Skeletal muscle tissue (tissue), 4 donors: ENCODE results near the gene COL17A1. TPM values are rescaled to one million over a fixed set of nuclear protein-coding genes. Genes with fewer than 3 reads are reported as not detected.

Experiments used
- H3K27ac ChIP-seq: one replicate; pipeline ENCODE4 v1.7.0; 2013; ENCODE audit warnings: mild to moderate bottlenecking, low read depth, low read length, inconsistent platforms
- H3K27me3 ChIP-seq, 3 donors: one replicate each; pipeline ENCODE4 v1.7.0; 2013; ENCODE audit warnings: low read length in 3 of 3; ENCODE audit not compliant: control insufficient read depth in 3 of 3, insufficient read depth in 3 of 3
- H3K36me3 ChIP-seq, 3 donors: one replicate each; pipeline ENCODE4 v1.7.0; 2013; ENCODE audit warnings: low read length in 3 of 3; ENCODE audit not compliant: control insufficient read depth in 3 of 3, insufficient read depth in 3 of 3
- H3K4me1 ChIP-seq, 3 donors: one replicate each; pipeline ENCODE4 v1.7.0; 2013; ENCODE audit warnings: low read length in 3 of 3, mild to moderate bottlenecking in 3 of 3; ENCODE audit not compliant: control insufficient read depth in 3 of 3, insufficient read depth in 3 of 3
- H3K4me3 ChIP-seq, 3 donors: one replicate each; pipeline ENCODE4 v1.7.0; 2013; ENCODE audit warnings: low read length in 3 of 3
- H3K9ac ChIP-seq, 3 donors: one replicate each; pipeline ENCODE4 v1.7.0; 2013; ENCODE audit warnings: low read length in 3 of 3, mild to moderate bottlenecking in 3 of 3, moderate library complexity in 2 of 3, low read depth in 1 of 3
- H3K9me3 ChIP-seq, 3 donors: one replicate each; pipeline ENCODE4 v1.7.0; 2013; ENCODE audit warnings: low read length in 3 of 3; ENCODE audit not compliant: control insufficient read depth in 3 of 3
- total RNA-seq: library from RNA; depleted of rRNA; stranded (reverse); fragments of >200 nt; gene quantifications from one replicate; pipeline ENCODE4 v1.2.3, GENCODE V29; 2014
- donor health status: Osteomylitis.

The COL17A1 gene
- total RNA-seq, 1 donor from 2014 or later = under 0.01 TPM

DNA sequence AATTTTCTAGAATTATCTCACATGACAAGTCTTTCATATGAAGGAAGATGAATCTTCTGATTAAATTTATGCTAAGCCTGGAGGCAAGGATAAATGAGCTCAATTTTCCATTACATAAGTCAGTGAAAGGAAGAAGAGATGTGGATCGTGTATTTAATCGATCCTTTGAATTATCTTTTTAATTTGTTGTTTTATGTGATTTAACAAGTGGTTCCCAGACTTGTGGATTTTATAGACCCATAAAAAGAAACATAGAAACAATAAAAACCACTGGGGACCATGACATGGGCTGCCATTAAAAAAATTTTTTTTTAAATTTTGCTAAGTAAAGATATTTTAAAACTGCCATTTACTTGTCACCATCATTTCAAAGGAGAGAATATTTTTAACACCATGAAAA, 73.8 kb downstream of the COL17A1 start:
- Histone ChIP-seq H3K4me3 (no peak overlapping the region), H3K27ac (no peak overlapping the region), H3K9ac (no peak overlapping the region), H3K9me3 (no peaks in the 10 kb centered on the region), H3K36me3 (peaks cover 0 to 21% (median 10%) of the 10 kb centered on the region in 3 donors), H3K27me3 (no peaks in the 10 kb centered on the region), H3K4me1 (no peaks in the 10 kb centered on the region)

DNA sequence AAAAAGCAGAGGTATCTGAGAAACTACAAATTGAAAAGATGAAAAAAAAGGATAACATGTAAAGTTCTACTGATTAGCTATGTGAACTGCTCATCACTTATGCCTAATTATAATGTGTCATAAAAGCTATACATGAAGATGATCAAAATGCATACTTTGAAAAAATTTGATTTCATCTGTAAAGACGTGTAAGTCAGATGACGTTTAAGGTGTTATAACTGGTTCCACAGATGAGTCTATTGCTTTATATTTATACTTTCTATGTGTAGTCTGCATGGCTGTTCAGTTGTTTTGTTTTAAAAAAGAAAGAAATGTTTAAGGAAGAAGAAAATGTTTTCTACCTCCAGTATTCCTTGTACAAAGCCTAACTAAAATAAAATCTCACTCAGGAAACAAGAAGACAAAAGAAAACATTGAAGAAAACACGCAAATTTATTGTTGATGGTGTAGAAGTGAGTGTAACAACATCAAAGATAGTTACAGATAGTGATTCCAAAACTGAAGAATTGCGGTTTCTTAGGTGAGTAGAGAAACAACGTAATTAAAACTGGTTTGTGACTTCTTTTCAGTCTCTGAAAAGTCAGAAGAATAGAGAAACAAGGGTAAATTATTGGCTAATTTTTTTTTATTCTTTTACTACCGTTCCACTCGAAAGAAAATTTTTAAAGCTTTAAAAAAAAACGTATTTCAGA, 80.4 kb downstream of the COL17A1 start:
- H3K27me3 ChIP-seq = no peaks in the 10 kb centered on the region
- no peak overlapping the region for H3K9ac ChIP-seq
- H3K4me3 ChIP-seq = no peak overlapping the region
- peaks cover 15 to 49% (median 37%) of the 10 kb centered on the region in 3 donors for H3K36me3 ChIP-seq
- no peaks in the 10 kb centered on the region for H3K9me3 ChIP-seq
- H3K27ac ChIP-seq = no peak overlapping the region
- H3K4me1 ChIP-seq = no peaks in the 10 kb centered on the region

DNA sequence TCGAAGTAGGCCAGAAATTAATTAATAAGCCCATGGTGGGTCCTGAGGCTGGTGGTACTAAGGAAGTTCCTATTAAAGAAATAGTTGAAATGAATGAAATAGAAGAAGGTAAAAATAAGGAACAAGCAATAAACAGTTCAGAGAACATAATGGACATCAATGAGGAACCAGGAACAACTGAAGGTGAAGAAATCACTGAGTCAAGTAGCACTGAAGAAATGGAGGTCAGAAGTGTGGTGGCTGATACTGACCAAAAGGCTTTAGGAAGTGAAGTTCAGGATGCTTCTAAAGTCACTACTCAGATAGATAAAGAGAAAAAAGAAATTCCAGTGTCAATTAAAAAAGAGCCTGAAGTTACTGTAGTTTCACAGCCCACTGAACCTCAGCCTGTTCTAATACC, 82.8 kb downstream of the COL17A1 start:
- Histone ChIP-seq H3K9me3 (no peaks in the 10 kb centered on the region), H3K27me3 (no peaks in the 10 kb centered on the region), H3K27ac (no peak overlapping the region), H3K36me3 (peaks cover 17 to 53% (median 35%) of the 10 kb centered on the region in 3 donors), H3K4me3 (no peak overlapping the region), H3K4me1 (no peaks in the 10 kb centered on the region), H3K9ac (no peak overlapping the region)

DNA sequence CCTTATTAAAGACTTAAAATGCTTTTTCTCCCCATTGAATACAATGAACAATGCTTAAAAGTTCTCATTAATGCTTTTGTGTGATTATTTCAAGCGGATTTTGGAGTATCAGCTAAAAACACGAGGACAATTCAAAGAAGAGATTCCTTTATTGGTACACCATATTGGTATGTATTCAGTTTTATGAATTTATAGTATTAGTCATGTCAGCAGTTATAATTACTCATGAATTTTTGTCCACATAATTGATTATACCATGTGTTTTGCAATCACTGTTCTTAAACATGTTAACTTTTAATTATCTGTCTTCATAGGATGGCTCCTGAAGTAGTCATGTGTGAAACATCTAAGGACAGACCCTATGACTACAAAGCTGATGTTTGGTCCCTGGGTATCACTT, 86.9 kb downstream of the COL17A1 start:
- Histone ChIP-seq H3K4me3 (no peak overlapping the region), H3K27me3 (no peaks in the 10 kb centered on the region), H3K36me3 (peaks cover 14 to 35% (median 34%) of the 10 kb centered on the region in 3 donors), H3K9me3 (no peaks in the 10 kb centered on the region), H3K9ac (no peak overlapping the region), H3K4me1 (no peaks in the 10 kb centered on the region), H3K27ac (no peak overlapping the region)

DNA sequence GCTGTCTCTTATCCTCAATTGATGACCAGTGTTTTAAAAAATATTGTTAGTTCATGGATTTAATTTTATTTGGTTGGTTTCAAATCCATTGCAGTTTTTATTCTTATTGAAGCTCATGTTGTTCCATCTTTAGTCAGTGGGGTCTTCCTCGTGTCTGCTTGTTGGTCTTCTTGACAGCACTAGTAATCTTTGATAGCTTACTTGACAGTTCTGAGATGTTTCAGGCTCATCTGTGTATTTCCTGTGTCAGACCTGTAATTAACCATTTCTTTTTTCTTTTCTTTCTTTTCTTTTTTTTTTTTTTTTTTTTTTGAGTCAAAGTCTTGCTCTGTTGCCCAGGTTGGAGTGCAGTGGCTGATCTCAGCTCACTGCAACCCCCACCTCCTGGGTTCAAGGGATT, 90.5 kb downstream of the COL17A1 start:
- H3K27ac ChIP-seq = no peak overlapping the region
- H3K36me3 ChIP-seq = peaks cover 2 to 13% (median 8%) of the 10 kb centered on the region in 3 donors
- H3K4me3 ChIP-seq = no peak overlapping the region
- no peaks in the 10 kb centered on the region for H3K4me1 ChIP-seq
- H3K9ac ChIP-seq = no peak overlapping the region
- H3K27me3 ChIP-seq = no peaks in the 10 kb centered on the region
- H3K9me3 ChIP-seq = no peaks in the 10 kb centered on the region

DNA sequence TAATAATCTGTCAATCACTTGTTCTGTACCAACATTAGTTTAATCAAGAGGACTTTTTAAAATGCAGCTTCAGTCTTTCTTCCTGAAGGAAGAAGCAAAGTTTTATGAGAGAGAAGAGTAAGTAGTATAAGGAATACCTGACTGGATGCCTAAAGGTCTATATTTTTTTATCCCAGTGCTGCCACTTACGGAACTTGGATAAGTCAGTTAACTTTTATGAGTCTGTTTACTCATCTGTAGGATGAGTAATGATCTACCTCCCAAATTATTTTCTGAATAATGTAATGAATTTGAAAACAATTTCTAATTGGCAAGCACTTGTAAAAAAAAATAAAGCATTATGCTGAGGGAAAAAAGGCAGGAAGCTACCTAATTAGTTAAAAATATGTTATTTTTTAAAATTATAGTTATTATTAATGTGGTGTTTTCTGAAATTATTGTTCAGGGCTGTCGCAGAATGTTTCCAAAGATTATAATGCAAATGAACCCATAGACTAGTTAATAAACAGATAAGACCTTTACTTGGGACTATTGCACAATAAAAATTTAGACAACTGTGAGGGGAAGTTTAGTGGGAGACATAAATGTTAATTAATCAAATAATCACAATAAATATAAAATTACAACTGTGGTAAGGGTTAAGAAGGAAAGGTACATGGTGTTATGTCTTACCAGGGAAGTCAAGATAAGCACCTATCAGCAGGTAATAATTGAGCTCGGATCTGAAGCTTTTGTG, 94.1 kb downstream of the COL17A1 start:
- Histone ChIP-seq H3K27ac (no peak overlapping the region), H3K9ac (no peak overlapping the region), H3K4me3 (no peak overlapping the region), H3K9me3 (no peaks in the 10 kb centered on the region), H3K27me3 (no peaks in the 10 kb centered on the region), H3K36me3 (peaks cover 0 to 2% (median 0%) of the 10 kb centered on the region in 3 donors), H3K4me1 (peaks cover 0 to 5% (median 0%) of the 10 kb centered on the region in 3 donors)

DNA sequence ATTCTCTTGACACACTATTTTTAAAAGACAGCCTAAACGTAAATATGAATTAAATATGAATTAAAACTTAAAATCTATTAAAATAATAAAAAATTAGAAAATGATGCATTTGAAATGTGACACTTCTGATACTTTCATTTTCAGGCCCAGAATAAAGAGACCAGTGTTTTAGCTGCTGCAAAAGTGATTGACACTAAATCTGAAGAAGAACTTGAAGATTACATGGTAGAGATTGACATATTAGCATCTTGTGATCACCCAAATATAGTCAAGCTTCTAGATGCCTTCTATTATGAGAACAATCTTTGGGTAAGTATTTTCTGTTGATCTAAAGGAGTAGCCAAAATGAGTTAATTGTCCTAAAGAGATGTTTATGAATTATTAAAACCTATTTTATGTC, 95.1 kb downstream of the COL17A1 start:
- no peak overlapping the region for H3K27ac ChIP-seq
- H3K9ac ChIP-seq = no peak overlapping the region
- H3K27me3 ChIP-seq = no peaks in the 10 kb centered on the region
- peaks cover 0 to 2% (median 0%) of the 10 kb centered on the region in 3 donors for H3K36me3 ChIP-seq
- peaks cover 0 to 5% (median 0%) of the 10 kb centered on the region in 3 donors for H3K4me1 ChIP-seq
- no peaks in the 10 kb centered on the region for H3K9me3 ChIP-seq
- H3K4me3 ChIP-seq = no peak overlapping the region

DNA sequence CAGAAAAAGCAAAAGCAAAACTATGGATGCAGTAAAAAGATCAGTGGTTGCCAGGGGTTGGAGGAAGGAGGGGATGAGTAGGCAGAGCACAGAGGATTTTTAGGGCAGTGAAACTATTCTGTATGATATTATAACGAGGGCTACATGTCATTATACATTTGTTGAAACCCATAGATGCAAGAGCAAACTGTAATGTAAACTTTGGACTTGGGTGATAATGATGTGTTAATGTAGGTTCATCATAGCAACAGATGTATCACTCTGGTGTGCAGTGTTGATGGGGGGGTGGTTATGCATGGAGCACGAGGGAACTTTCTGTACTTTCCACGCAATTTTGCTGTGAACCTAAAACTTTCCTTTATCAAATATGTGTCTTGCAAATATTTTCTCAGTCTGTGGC, 95.6 kb downstream of the COL17A1 start:
- no peaks in the 10 kb centered on the region for H3K9me3 ChIP-seq
- no peak overlapping the region for H3K27ac ChIP-seq
- no peak overlapping the region for H3K4me3 ChIP-seq
- H3K9ac ChIP-seq = no peak overlapping the region
- peaks cover 0 to 2% (median 0%) of the 10 kb centered on the region in 3 donors for H3K36me3 ChIP-seq
- peaks cover 0 to 5% (median 0%) of the 10 kb centered on the region in 3 donors for H3K4me1 ChIP-seq
- H3K27me3 ChIP-seq = no peaks in the 10 kb centered on the region

DNA sequence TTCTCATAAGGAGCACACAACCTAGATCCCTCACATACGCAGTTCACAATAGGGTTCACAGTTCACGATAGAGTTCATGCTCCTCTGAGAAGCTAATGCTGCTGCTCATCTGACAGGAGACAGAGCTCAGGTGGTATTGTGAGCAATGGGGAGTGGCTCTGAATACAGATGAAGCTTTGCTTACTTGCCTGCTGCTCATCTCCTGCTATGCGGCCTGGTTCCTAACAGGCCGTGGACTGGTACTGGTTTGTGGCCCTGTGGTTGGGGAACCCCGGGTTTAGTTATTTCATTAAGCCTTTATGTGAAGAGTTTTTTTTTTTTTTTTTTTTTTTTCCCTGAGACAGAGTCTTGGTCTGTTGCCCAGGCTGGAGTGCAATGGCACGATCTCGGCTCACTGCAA, 99.3 kb downstream of the COL17A1 start:
- Histone ChIP-seq H3K9me3 (no peaks in the 10 kb centered on the region), H3K36me3 (no peaks in the 10 kb centered on the region), H3K27ac (no peak overlapping the region), H3K4me3 (no peak overlapping the region), H3K9ac (no peak overlapping the region), H3K27me3 (no peaks in the 10 kb centered on the region), H3K4me1 (peaks cover 4 to 15% (median 5%) of the 10 kb centered on the region in 3 donors)

DNA sequence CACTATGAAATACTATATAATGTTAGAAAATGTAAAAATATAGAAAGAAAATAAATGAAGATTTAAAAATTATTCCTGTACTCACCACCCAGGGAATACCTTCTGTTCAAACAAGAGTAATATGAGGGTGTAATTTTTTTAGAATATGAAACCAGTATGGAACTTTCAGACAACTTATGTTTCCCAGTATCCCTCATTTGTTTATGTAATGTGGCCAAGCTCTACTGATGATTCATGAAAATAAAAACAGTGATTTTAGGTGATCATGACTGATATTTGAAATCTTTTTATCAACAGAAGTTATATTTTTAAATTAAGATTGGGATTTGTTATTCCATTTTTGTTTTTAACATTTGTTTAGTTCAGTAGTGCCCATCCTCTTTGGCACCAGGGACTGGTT, 100.0 kb downstream of the COL17A1 start:
- H3K36me3 ChIP-seq = no peaks in the 10 kb centered on the region
- H3K9ac ChIP-seq = no peak overlapping the region
- H3K27me3 ChIP-seq = no peaks in the 10 kb centered on the region
- H3K9me3 ChIP-seq = no peaks in the 10 kb centered on the region
- H3K4me3 ChIP-seq = no peak overlapping the region
- peaks cover 4 to 15% (median 5%) of the 10 kb centered on the region in 3 donors for H3K4me1 ChIP-seq
- H3K27ac ChIP-seq = no peak overlapping the region
